Endothelial cell of umbilical vein (primary cell): Measurements from ENCODE around the gene CRTC1. TPM values are rescaled to one million over a fixed set of nuclear protein-coding genes. Genes with fewer than 3 reads are reported as not detected.

Source experiments
- BruUV-seq: library from RNA; stranded (reverse); fragments of 400-500 nt; replicated peaks from 2 replicates; lab custom pipeline; 2021; lab: Mats Ljungman, UMichigan
- CTCF ChIA-PET: fragments of 300-600, 350-600 bp; sonication (Branson Sonifier 250); formaldehyde crosslinking; loops from one replicate; lab custom pipeline; 2021; ENCODE audit warnings: antibody characterized with exemption, inconsistent platforms; lab: Charles Lee
- POLR2A ChIA-PET: fragments of 300-600, 350-600 bp; sonication (Branson Sonifier 250); formaldehyde crosslinking; loops from one replicate; lab custom pipeline; 2021; ENCODE audit warnings: antibody characterized with exemption, inconsistent platforms; lab: Charles Lee
- DNase-seq: peaks from one replicate; pipeline ENCODE4 v3.0.0-alpha.2; 2011; ENCODE audit warnings: low read depth, low spot score
- FAIRE-seq: peaks from 2 replicates; lab custom pipeline; 2011; peaks lifted over from hg19 to GRCh38; lab: Jason Lieb, UNC
- H2AFZ ChIP-seq: 2 replicates; pipeline ENCODE4 v1.6.0; 2012; ENCODE audit warnings: low read depth, low read length, control low read depth, inconsistent platforms
- H3K27ac ChIP-seq: 2 replicates; pipeline ENCODE4 v1.5.1; 2011; ENCODE audit warnings: low read depth, mild to moderate bottlenecking, control low read depth, low read length, moderate library complexity; ENCODE audit not compliant: insufficient read depth
- H3K27me3 ChIP-seq, 2 experiments: 2 replicates each; pipeline versions ENCODE4 v1.6.0 to v1.6.1; 2011; ENCODE audit warnings: low read length in 2 of 2, mixed read lengths in 1 of 2; ENCODE audit not compliant: control insufficient read depth in 2 of 2, insufficient read depth in 2 of 2
- H3K36me3 ChIP-seq, 2 experiments: 2 replicates in 1 of 2; 3 replicates in 1 of 2; pipeline ENCODE4 v1.5.1; 2011; ENCODE audit warnings: low read length in 2 of 2, mild to moderate bottlenecking in 1 of 2, moderate library complexity in 1 of 2; ENCODE audit not compliant: control insufficient read depth in 2 of 2, insufficient read depth in 2 of 2; ENCODE audit errors: extremely low read depth in 1 of 2
- H3K4me1 ChIP-seq: 3 replicates; pipeline ENCODE4 v1.5.1; 2011; ENCODE audit warnings: mild to moderate bottlenecking, low read length; ENCODE audit not compliant: control insufficient read depth, insufficient read depth; ENCODE audit errors: extremely low read depth
- H3K4me2 ChIP-seq: 2 replicates; pipeline ENCODE4 v1.6.1; 2011; ENCODE audit warnings: low read length, control low read depth, mixed read lengths; ENCODE audit not compliant: insufficient read depth
- H3K4me3 ChIP-seq, 3 experiments: fragments of 200-600 bp in 1 of 3; sonication (generic), shearing (Covaris generic) in 1 of 3; replicated peaks in 1 of 3; 2 replicates each; pipeline ENCODE4 v1.5.1; 2011 to 2016; ENCODE audit warnings: control low read depth in 3 of 3, low read length in 3 of 3, mild to moderate bottlenecking in 2 of 3, inconsistent platforms in 1 of 3, low read depth in 1 of 3, moderate library complexity in 1 of 3; ENCODE audit not compliant: insufficient read depth in 1 of 3
- H3K79me2 ChIP-seq: 2 replicates; pipeline ENCODE4 v1.6.0; 2012; ENCODE audit warnings: low read length, inconsistent platforms; ENCODE audit not compliant: control insufficient read depth, insufficient read depth
- H3K9ac ChIP-seq: replicated peaks from 2 replicates; pipeline ENCODE3; 2011; ENCODE audit warnings: low read length, control low read depth; ENCODE audit not compliant: insufficient read depth; ENCODE audit errors: extremely low read depth
- H3K9me1 ChIP-seq: replicated peaks from 3 replicates; pipeline ENCODE4 v1.6.0; 2011; ENCODE audit warnings: mild to moderate bottlenecking, low read length; ENCODE audit not compliant: control insufficient read depth, insufficient read depth; ENCODE audit errors: extremely low read depth
- H3K9me3 ChIP-seq: replicated peaks from 2 replicates; pipeline ENCODE4 v1.5.1; 2012; ENCODE audit warnings: low read length, inconsistent platforms; ENCODE audit not compliant: control insufficient read depth, insufficient read depth
- H4K20me1 ChIP-seq: replicated peaks from 2 replicates; pipeline ENCODE3; 2011; ENCODE audit warnings: mild to moderate bottlenecking, low read length; ENCODE audit not compliant: control insufficient read depth, insufficient read depth; ENCODE audit errors: extremely low read depth
- EZH2 ChIP-seq: IDR thresholded peaks from 2 replicates; pipeline ENCODE4 v1.6.1; 2012; ENCODE audit warnings: borderline replicate concordance, low read depth, mild to moderate bottlenecking, moderate library complexity, low read length, inconsistent platforms; ENCODE audit not compliant: severe bottlenecking
- FOS ChIP-seq: IDR thresholded peaks from 2 replicates; pipeline ENCODE4 v1.6.1; 2011; ENCODE audit warnings: mild to moderate bottlenecking, low read length, moderate library complexity, borderline replicate concordance; ENCODE audit not compliant: insufficient read depth
- GATA2 ChIP-seq: IDR thresholded peaks from 2 replicates; pipeline ENCODE4 v1.7.0; 2011; ENCODE audit warnings: low read depth, mild to moderate bottlenecking, moderate library complexity, mixed read lengths, low read length; ENCODE audit not compliant: insufficient read length, insufficient read depth
- JUN ChIP-seq: IDR thresholded peaks from 2 replicates; pipeline ENCODE4 v1.6.1; 2011; ENCODE audit warnings: borderline replicate concordance, low read depth; ENCODE audit not compliant: insufficient read length, insufficient read depth
- MYC ChIP-seq: IDR thresholded peaks from one replicate; pipeline ENCODE4 v1.6.1; 2011; ENCODE audit warnings: mild to moderate bottlenecking, low read depth, low read length
- POLR2A ChIP-seq: IDR thresholded peaks from 2 replicates; pipeline ENCODE4 v1.6.1; 2012; ENCODE audit warnings: low read depth, mild to moderate bottlenecking, control low read depth, low read length
- POLR2AphosphoS5 ChIP-seq: IDR thresholded peaks from 2 replicates; pipeline ENCODE4 v1.6.1; 2012; ENCODE audit warnings: low read depth, mild to moderate bottlenecking, control low read depth, low read length, moderate library complexity; ENCODE audit not compliant: insufficient read depth
- dilution Hi-C: fragments of 300-500 bp; cut with MboI; formaldehyde crosslinking; loops from one replicate; pipeline ENCODE4 v1.15.0; 2019; ENCODE audit warnings: low sequenced_read_pairs; ENCODE audit not compliant: extremely low pct_ligation_motif_present
- intact Hi-C: fragments of 100-400 bp; cut with micrococcal nuclease; formaldehyde crosslinking; loops from one replicate; pipeline ENCODE4 v1.10.0; 2022
- polyA plus RNA-seq, 4 experiments: library from polyadenylated mRNA; depleted of rRNA in 3 of 4; stranded (reverse) in 3 of 4; unstranded in 1 of 4; fragments of >200 nt; gene quantifications; 2 replicates each; pipeline versions ENCODE4 v1.2.1 to v1.2.3, GENCODE V29; 2011 to 2012; ENCODE audit warnings: missing spikeins in 1 of 4
- total RNA-seq: library from RNA; stranded (reverse); gene quantifications from 2 replicates; pipeline ENCODE4 v1.2.3, GENCODE V29; 2021
- TF ChIP-seq, protein P1 (sequence below): IDR thresholded peaks from 2 replicates; pipeline ENCODE4 v1.6.1; 2011; ENCODE audit not compliant: insufficient read depth, insufficient read length
- TF ChIP-seq, protein P2 (sequence below), 2 donors: IDR thresholded peaks; 1 replicate in 1 of 2; 2 replicates in 1 of 2; pipeline ENCODE4 v1.5.1; 2011; ENCODE audit warnings: low read length in 2 of 2, mild to moderate bottlenecking in 2 of 2, moderate library complexity in 2 of 2, control low read depth in 1 of 2, inconsistent platforms in 1 of 2, low read depth in 1 of 2; ENCODE audit not compliant: insufficient read depth in 1 of 2; ENCODE audit errors: extremely low read depth in 1 of 2

Gene CRTC1
- total and polyA plus RNA-seq, 2 donors (not counting 3 experiments of a cell fraction or from before 2014, with no cell fraction given), result 4.2 to 11.4 TPM

DNA sequence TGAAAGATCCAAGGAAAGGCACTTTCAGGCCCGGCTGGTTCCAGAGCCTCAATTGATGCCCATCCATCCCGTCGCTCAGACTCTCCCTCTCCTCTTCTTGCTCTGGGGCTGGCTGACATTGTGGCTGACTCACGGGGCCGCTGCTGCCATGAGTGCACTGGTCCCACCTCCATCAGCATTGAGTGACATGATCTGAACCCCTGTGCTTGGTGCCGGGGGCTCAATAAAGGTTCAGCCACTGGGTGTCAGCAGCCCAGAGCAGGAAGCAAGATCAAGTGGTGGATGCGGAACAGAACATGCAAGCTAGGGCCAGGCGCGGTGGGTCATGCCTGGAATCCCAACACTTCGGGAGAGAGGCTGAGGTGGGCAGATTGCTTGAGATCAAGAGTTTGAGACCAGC, 68.1 kb downstream of the CRTC1 start:
- Histone ChIP-seq H3K9me3 (no peaks in the 10 kb centered on the region), H3K9ac (no peak overlapping the region), H3K27ac (no peak overlapping the region), H2AFZ (no peak overlapping the region), H3K4me2 (no peak overlapping the region), H3K36me3 (peaks cover 0 to 3% of the 10 kb centered on the region in 2 experiments), H3K79me2 (no peaks in the 10 kb centered on the region), H3K9me1 (no peaks in the 10 kb centered on the region), H4K20me1 (no peaks in the 10 kb centered on the region), H3K4me1 (no peaks in the 10 kb centered on the region), H3K27me3 (no peaks in the 10 kb centered on the region), H3K4me3 (no peak overlapping the region)
- ChIA-PET CTCF (no interaction called here), POLR2A (no interaction called here)
- no peak for DNase-seq
- peak; percentile 59 for FAIRE-seq
- intact Hi-C loops, result no loop called here
- dilution Hi-C loops, result no loop called here
- no peak for TF ChIP-seq POLR2A
- no peak for TF ChIP-seq POLR2AphosphoS5
- TF ChIP-seq, protein P1, sequence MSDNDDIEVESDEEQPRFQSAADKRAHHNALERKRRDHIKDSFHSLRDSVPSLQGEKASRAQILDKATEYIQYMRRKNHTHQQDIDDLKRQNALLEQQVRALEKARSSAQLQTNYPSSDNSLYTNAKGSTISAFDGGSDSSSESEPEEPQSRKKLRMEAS, result no peak
- TF ChIP-seq GATA2, result no peak
- TF ChIP-seq, protein P2, sequence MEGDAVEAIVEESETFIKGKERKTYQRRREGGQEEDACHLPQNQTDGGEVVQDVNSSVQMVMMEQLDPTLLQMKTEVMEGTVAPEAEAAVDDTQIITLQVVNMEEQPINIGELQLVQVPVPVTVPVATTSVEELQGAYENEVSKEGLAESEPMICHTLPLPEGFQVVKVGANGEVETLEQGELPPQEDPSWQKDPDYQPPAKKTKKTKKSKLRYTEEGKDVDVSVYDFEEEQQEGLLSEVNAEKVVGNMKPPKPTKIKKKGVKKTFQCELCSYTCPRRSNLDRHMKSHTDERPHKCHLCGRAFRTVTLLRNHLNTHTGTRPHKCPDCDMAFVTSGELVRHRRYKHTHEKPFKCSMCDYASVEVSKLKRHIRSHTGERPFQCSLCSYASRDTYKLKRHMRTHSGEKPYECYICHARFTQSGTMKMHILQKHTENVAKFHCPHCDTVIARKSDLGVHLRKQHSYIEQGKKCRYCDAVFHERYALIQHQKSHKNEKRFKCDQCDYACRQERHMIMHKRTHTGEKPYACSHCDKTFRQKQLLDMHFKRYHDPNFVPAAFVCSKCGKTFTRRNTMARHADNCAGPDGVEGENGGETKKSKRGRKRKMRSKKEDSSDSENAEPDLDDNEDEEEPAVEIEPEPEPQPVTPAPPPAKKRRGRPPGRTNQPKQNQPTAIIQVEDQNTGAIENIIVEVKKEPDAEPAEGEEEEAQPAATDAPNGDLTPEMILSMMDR (IDR thresholded peaks at IDR 0.05; ENCODE audit: extremely low read depth in 1 of 2, insufficient read depth in 1 of 2, low read depth in 1 of 2, low read length in 2 of 2), result no peak
- TF ChIP-seq EZH2, result no peak
- TF ChIP-seq JUN, result no peak
- TF ChIP-seq MYC, result no peak
- TF ChIP-seq FOS, result no peak
- BruUV-seq, result no TSS peak
